PC-9 (cell line): Measurements from ENCODE around the gene ARMC2.

ENCODE experiments used
- EZH2 ChIP-seq: fragments of 200-600 bp; sonication (generic); IDR thresholded peaks from 2 replicates; pipeline ENCODE4 v1.8.0; 2017; ENCODE audit warnings: antibody characterized with exemption, low read depth
- TF ChIP-seq, protein P1 (sequence below): fragments of 200-600 bp; sonication (generic); conservative IDR thresholded peaks from 2 replicates; pipeline ENCODE4 v1.6.1; 2017; ENCODE audit warnings: mixed run types, antibody characterized with exemption, mild to moderate bottlenecking, moderate library complexity

GRCh38 chr6:108915258-108915657 is 67.0 kb downstream of the ARMC2 start:
- no peak for TF ChIP-seq EZH2
- TF ChIP-seq, protein P1, sequence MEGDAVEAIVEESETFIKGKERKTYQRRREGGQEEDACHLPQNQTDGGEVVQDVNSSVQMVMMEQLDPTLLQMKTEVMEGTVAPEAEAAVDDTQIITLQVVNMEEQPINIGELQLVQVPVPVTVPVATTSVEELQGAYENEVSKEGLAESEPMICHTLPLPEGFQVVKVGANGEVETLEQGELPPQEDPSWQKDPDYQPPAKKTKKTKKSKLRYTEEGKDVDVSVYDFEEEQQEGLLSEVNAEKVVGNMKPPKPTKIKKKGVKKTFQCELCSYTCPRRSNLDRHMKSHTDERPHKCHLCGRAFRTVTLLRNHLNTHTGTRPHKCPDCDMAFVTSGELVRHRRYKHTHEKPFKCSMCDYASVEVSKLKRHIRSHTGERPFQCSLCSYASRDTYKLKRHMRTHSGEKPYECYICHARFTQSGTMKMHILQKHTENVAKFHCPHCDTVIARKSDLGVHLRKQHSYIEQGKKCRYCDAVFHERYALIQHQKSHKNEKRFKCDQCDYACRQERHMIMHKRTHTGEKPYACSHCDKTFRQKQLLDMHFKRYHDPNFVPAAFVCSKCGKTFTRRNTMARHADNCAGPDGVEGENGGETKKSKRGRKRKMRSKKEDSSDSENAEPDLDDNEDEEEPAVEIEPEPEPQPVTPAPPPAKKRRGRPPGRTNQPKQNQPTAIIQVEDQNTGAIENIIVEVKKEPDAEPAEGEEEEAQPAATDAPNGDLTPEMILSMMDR, result no peak
